RWPE1 (cell line): Measurements from ENCODE around the gene ST7.

Experiments used
- CTCF ChIA-PET: fragments of 350-600 bp; sonication (Branson Sonifier 250); formaldehyde crosslinking; extraction: SDS; loops from one replicate; lab custom pipeline; 2021; lab: Yijun Ruan, JAX
- POLR2A ChIA-PET: fragments of 400-600 bp; formaldehyde crosslinking; extraction: SDS; loops from one replicate; lab custom pipeline; 2020; ENCODE audit warnings: antibody characterized with exemption; ENCODE audit not compliant: low non-redundant PET; lab: Yijun Ruan, JAX
- DNase-seq: peaks from one replicate; pipeline ENCODE4 v3.0.0; 2012; ENCODE audit warnings: low spot score
- H3K27ac ChIP-seq: fragments of 450-650 bp; 2 replicates; pipeline ENCODE4 v1.5.1; 2017
- CTCF ChIP-seq: fragments of 450-650 bp; conservative IDR thresholded peaks from 2 replicates; pipeline ENCODE4 v1.5.1; 2017; ENCODE audit warnings: low read depth, mild to moderate bottlenecking

The ST7 gene

GRCh38 chr7:117010375-117011133, 57.3 kb downstream of the ST7 start:
- DNase-seq: no peak
- POLR2A ChIA-PET: no interaction called here
- TF ChIP-seq CTCF: no peak
- H3K27ac ChIP-seq: no peak overlapping the region
- CTCF ChIA-PET: no interaction called here

GRCh38 chr7:117011419-117012260, 58.3 kb downstream of the ST7 start:
- DNase-seq: no peak
- CTCF ChIA-PET: interaction anchor here (0.6 to 0.7 kb wide), 5 partner anchors 27 to 1925 kb away, joined by 3 to 10 read pairs (median 4); no protein-coding TSS in a partner anchor
- POLR2A ChIA-PET: no interaction called here

GRCh38 chr7:117012284-117012683, 59.0 kb downstream of the ST7 start:
- no peak for TF ChIP-seq CTCF
- DNase-seq: no peak
- ChIA-PET POLR2A (no interaction called here), CTCF (interaction anchor here (0.6 to 0.7 kb wide), 5 partner anchors 27 to 1925 kb away, joined by 3 to 10 read pairs (median 4); no protein-coding TSS in a partner anchor)
- H3K27ac ChIP-seq: no peak overlapping the region

More at GRCh38 chr7:117011419-117012260, 58.3 kb downstream of the ST7 start:
- H3K27ac ChIP-seq: no peak overlapping the region
- no peak for TF ChIP-seq CTCF

- ChIA-PET CTCF (interaction anchor here (1.0 kb wide), 1 partner anchor 115 kb away, joined by 3 read pairs; no protein-coding TSS in a partner anchor), POLR2A (no interaction called here)
- TF ChIP-seq CTCF: peak; percentile 28
- H3K27ac ChIP-seq: no peak overlapping the region
- DNase-seq: peak; percentile 44
Observed at GRCh38 chr7:117012696-117013095, 59.4 kb downstream of the ST7 start.

GRCh38 chr7:117014099-117014656, 60.9 kb downstream of the ST7 start:
- CTCF ChIA-PET: interaction anchor here (0.6 kb wide), 1 partner anchor 721 kb away, joined by 3 read pairs; no protein-coding TSS in a partner anchor
- no peak for TF ChIP-seq CTCF
- POLR2A ChIA-PET: no interaction called here
- no peak for DNase-seq
- H3K27ac ChIP-seq: no peak overlapping the region

- no peak for TF ChIP-seq CTCF
- ChIA-PET POLR2A (no interaction called here), CTCF (no interaction called here)
- peak; percentile 26 for DNase-seq
- H3K27ac ChIP-seq: no peak overlapping the region
Observed at GRCh38 chr7:117014673-117015133, 61.4 kb downstream of the ST7 start.
